AG04449 (cell line): ENCODE results near the gene CLTCL1.

Experiments used
- CTCF ChIA-PET: fragments of 350-600 bp; formaldehyde crosslinking; extraction: SDS; loops from one replicate; lab custom pipeline; 2021; ENCODE audit warnings: antibody characterized with exemption; lab: Yijun Ruan, JAX
- POLR2A ChIA-PET: fragments of 400-600, 350-600 bp; formaldehyde crosslinking; extraction: SDS; loops from one replicate; lab custom pipeline; 2020; ENCODE audit warnings: antibody characterized with exemption, inconsistent platforms; lab: Yijun Ruan, JAX
- DNase-seq: peaks from one replicate; pipeline ENCODE4 v3.0.0-alpha.2; 2010; ENCODE audit warnings: low read depth, low spot score
- H3K4me3 ChIP-seq: 2 replicates; pipeline ENCODE4 v1.5.1; 2011; ENCODE audit warnings: low read depth, mild to moderate bottlenecking, control low read depth, low read length
- CTCF ChIP-seq: IDR thresholded peaks from one replicate; pipeline ENCODE4 v1.5.1; 2011; ENCODE audit warnings: mild to moderate bottlenecking, moderate library complexity, low read length, control low read depth, inconsistent platforms; ENCODE audit not compliant: insufficient read depth; ENCODE audit errors: missing control alignments

Gene CLTCL1

GRCh38 chr22:19213442-19214077 lies 78.0 kb downstream of the CLTCL1 start:
- no peak for DNase-seq
- H3K4me3 ChIP-seq = no peak overlapping the region
- no peak for TF ChIP-seq CTCF
- ChIA-PET POLR2A (no interaction called here), CTCF (interaction anchor here (0.6 to 1.4 kb wide), 3 partner anchors 8 to 69 kb away, joined by 3 to 4 read pairs (median 3); partner anchors contain the start of gene ESS2)

GRCh38 chr22:19213001-19213400 lies 78.5 kb downstream of the CLTCL1 start:
- ChIA-PET CTCF (no interaction called here), POLR2A (no interaction called here)
- no peak overlapping the region for H3K4me3 ChIP-seq
- DNase-seq = no peak
- TF ChIP-seq CTCF = no peak

- no peak for TF ChIP-seq CTCF
- H3K4me3 ChIP-seq = no peak overlapping the region
- CTCF ChIA-PET = no interaction called here
- POLR2A ChIA-PET = no interaction called here
- no peak for DNase-seq
Measured at GRCh38 chr22:19212302-19212870, 79.1 kb downstream of the CLTCL1 start.

- DNase-seq = no peak
- no peak for TF ChIP-seq CTCF
- ChIA-PET POLR2A (no interaction called here), CTCF (no interaction called here)
- no peak overlapping the region for H3K4me3 ChIP-seq
Measured at GRCh38 chr22:19210188-19210587, 81.3 kb downstream of the CLTCL1 start.

- TF ChIP-seq CTCF = no peak
- ChIA-PET CTCF (no interaction called here), POLR2A (no interaction called here)
- no peak for DNase-seq
- no peak overlapping the region for H3K4me3 ChIP-seq
Measured at GRCh38 chr22:19208287-19208847, 83.2 kb downstream of the CLTCL1 start.

- no peak overlapping the region for H3K4me3 ChIP-seq
- DNase-seq = no peak
- TF ChIP-seq CTCF = no peak
- ChIA-PET CTCF (no interaction called here), POLR2A (no interaction called here)
Measured at GRCh38 chr22:19207884-19208283, 83.6 kb downstream of the CLTCL1 start.
